Left hindlimb (tissue), 1 donor: ENCODE data around the gene KDM4F.
"Not testable (repeated sequence)": the region's sequence is repeated elsewhere in the genome, so short reads cannot be mapped to it uniquely, and the experiment has no call there.

Source experiments
- DNase-seq: peaks from one replicate; pipeline ENCODE4 v3.0.0-alpha.2; 2018

The KDM4F gene

DNA sequence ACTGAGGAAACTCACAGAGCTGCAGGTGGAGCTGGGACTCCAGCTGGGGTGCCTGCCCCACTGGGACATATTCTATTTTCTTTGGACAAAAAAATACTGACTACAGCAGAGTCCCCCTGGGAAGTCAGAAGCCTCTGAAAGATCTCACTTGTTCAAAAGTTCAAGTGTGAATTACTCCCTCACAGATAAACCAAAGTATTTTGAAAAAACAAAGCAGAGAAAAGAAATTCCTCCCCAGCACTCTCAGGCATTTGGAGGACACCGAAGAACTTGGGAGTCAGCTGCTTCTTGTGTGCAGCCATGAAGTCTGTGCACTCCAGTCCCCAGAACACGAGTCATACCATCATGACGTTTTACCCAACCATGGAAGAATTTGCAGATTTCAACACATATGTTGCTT lies at the start of gene KDM4F:
TSS of gene KDM4F (plus strand) at position 301 of the 400 bp plus-strand sequence.
- not testable (repeated sequence) for DNase-seq

GRCh38 chr11:95003716-95004115 lies 45.5 kb upstream of the KDM4F start:
- DNase-seq, result no peak

DNA sequence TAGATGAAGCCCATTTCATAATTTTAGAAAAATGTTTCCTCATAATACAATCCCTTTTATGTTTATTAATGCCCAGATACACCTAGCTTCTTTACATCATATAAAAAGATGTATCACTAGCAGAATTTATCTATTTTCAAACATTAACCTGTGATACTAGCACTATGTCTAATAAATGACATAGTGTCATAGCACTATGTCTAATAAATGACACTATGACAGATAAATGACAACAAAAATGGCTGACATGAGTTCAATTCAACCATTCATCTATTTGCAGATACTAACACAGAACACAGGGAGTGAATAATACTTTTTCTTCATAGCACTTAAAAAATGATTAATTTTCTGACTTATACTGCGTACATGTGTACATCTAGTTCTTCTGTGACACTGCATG lies 43.6 kb upstream of the KDM4F start:
- DNase-seq, result no peak

DNA sequence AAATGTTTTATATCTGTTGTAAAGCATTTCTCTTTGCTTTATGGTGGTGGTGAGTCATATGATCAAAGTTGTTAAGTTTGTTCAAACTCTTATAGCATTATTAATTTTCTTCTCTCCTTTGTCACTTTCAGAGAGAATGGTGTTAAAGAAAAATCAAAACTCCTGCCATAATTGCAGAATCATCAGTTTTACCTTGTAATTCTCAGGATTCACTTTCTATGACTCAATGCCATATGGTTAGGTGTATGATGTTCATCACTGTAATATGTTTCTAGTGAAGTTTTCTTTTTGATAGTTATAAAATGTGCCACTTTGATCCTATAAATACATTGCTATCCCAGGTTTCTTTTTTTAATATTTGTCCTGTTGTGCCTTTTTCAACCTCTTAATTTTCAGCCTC lies 37.8 kb upstream of the KDM4F start:
- no peak for DNase-seq

GRCh38 chr11:95014184-95014821 lies 34.9 kb upstream of the KDM4F start:
- DNase-seq, result no peak

- no peak for DNase-seq
These were observed 33.1 kb upstream of the KDM4F start for GRCh38 chr11:95016139-95016538.

DNA sequence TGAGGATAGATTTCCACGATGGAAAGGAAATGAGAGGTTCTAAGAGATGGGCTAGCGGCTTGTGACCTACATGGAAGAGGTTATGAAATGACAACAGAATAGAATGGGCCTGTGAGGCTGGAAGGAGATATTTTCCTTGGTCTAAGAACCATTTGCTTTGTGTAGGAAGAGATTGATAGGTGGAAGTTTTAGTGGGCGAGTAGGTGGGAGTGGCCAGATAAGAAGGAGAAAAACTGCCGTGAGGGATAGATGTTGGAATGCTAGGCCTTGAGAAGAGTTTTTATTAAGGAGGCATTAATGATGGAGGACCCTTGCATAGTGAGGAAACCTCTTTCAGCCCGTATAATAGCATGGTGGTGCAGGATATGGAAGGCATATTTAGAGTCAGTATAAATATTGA lies 27.8 kb upstream of the KDM4F start:
- not testable (repeated sequence) for DNase-seq

DNA sequence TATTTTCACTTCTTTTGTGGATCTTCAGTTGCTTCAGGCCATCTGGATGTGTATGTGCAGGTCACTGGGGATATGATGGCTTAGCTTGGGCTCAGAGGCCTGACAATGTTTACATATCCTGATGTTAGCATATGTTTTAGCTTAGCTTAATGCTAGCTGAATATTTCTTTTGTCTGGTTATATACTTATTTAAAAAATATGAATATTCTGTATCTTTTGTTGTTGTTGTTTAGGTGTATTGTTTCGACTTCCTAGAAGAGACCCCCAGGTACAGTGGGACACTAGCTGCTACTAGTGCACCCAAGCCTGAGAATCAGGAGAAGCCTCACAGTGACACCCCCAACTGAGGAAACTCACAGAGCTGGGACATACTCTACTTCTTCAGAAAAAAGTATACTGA lies 24.3 kb upstream of the KDM4F start, which contains the start of gene KDM4E:
TSS of gene KDM4E (plus strand) at position 301 of the 400 bp plus-strand sequence. CDS start 300 bp downstream, outside the sequence.
- DNase-seq, result no peak

DNA sequence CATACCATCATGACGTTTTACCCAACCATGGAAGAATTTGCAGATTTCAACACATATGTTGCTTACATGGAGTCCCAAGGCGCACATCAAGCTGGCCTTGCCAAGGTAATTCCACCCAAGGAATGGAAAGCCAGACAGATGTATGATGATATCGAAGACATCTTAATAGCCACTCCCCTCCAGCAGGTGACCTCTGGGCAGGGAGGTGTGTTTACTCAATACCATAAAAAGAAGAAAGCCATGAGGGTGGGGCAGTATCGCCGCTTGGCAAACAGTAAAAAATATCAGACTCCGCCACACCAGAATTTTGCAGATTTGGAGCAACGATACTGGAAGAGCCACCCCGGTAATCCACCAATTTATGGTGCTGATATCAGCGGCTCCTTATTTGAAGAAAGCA lies 23.6 kb upstream of the KDM4F start:
- DNase-seq, result not testable (repeated sequence)

- DNase-seq, result no peak
These were observed 20.9 kb upstream of the KDM4F start for GRCh38 chr11:95028357-95028756.

GRCh38 chr11:95033051-95033450 lies 16.2 kb upstream of the KDM4F start:
- no peak for DNase-seq

DNA sequence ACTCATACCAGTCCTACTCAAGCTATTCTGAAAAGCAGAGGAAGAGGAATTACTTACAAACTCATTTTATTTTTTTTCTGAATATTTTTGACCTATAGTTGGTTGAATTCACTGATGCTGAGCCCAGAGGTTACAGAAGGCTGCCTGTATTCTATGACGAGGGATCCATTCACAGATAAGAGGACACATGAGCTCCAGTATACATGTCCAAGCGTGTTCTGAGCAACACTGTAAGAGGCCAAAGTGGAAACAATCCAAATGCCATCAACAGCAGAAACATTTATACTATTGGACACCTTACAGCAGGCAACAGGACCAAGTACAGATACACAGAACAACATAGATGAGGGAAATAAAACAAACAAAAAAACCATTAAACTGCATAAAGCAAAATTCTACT lies 13.9 kb upstream of the KDM4F start:
- DNase-seq, result no peak

DNA sequence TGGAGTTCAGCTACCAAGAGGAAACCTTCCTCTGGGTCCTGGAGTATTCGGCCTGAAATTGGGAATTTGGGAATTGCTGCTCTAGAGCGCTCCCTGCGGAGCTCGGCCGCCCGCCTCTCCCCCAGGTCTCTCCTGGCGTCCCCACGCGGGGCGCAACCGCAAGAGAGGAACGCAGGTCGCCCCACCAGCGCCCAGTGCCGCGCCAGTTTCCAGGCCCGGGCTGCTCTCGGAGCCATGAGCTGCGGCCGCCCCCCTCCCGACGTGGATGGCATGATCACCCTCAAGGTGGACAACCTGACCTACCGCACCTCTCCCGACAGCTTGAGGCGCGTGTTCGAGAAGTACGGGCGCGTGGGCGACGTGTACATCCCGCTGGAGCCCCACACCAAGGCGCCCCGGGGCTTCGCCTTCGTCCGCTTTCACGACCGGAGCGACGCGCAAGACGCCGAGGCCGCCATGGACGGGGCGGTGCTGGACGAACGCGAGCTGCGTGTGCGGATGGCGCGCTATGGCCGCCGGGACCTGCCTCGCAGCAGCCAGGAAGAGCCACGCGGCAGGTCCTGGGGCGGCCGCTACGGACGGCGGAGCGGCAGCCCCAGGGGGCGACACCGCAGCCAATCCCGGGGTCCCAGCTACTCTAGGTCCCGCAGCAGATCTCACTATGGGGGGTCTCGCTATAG lies 11.7 kb upstream of the KDM4F start:
- DNase-seq, result not testable (repeated sequence)

- DNase-seq, result no peak
These were observed 7.0 kb upstream of the KDM4F start for GRCh38 chr11:95042239-95042638.

GRCh38 chr11:95042906-95043305 lies 6.3 kb upstream of the KDM4F start:
- no peak for DNase-seq

- no peak for DNase-seq
These were observed 5.2 kb upstream of the KDM4F start for GRCh38 chr11:95044010-95044409.

DNA sequence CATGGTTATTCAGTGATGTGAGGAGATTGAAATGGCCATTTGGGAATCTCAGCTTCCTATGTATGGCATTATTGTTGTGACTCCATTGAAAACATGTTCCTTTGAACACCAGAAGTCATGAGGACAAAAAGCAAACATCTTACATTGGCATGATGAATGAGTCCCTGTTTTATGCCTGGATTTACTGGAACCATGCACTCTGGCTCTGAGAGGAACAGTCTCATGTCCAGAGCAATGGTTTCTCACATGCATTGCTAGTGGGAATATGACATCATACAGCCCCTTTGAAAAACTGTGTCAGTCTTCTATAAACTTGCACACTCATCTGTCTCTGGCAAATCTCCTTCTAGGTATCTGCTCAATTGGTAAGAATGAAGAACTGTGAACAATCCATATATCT lies 3.4 kb upstream of the KDM4F start:
- DNase-seq, result no peak

DNA sequence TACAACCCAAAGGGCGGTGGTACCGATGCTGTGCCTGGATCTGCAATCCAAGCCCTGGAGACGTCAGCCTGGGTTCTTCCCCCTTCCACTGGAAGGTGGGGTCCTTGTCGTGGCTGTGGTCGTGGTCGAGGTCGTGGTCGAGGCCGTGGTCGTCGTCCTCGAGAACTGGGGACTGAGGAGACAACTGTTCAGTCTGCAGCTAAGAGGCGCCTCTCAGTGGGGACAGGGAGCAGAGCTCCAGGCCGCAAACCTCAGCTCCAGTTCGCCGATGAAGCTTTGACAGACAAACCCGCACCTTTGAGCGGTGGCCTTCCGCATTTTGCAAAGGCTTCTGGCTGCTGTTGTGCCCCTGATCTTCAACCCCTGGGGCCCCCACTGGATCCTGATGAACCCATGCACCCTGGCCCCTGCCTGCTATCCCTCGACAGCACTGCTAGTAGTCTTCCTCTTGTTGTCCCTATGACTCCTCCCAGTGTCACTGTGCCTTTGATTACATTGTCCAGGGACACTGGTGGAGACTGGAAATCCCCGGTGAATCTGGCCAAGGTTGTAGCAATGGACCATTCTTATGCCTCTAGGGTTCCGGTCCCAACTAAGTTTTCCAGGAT lies 1.5 kb downstream of the KDM4F start:
- DNase-seq, result no peak

- no peak for DNase-seq
These were observed 5.1 kb downstream of the KDM4F start for GRCh38 chr11:95054356-95054755.

DNA sequence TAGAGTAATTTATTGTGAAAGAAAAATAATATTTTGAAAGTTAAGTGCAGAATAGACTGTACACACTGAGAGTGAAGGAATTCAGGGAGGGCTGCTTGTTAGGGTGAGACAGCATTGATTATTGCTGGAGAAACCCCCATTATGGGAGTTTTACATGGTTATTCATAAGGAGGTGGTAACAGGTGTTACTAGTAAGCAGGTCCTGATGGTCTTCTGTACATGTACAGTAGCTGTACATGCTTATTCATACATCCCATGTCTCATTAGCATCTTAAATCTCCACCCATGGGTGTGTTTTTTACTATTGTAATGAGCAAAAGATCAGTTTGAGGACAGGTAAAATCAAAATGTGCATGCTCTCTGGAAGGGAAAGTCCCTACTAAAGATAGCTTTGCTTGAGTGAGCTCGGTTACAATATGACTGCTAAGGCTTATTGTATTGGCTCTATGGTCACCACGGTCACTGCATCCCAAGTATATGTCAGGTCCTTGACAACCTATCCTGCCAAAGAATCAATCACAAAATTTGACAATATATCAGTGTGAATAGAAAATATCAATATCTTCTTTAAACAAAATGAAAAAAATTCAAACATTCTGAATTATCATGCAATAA lies 6.2 kb downstream of the KDM4F start:
- DNase-seq, result no peak

DNA sequence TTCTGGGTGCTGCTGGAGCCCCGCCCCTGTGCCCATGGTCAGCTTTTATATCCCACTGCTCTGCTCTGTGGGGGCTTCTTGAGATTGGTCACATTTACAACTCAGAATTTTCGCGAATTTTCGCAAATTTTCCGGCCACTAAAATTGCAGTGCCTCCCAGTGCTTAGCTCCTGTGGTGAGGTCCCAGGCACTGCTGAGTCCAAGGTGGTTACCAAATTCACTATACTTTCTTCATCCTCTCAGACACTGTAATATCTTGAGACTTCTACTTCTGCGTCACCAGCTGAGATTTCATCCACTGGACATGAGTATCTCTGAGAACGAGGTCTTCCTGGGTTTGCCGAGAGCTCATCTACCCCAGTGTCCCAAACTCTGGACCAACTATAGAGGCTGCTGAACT lies 8.7 kb downstream of the KDM4F start:
- no peak for DNase-seq

GRCh38 chr11:95058621-95059020 lies 9.4 kb downstream of the KDM4F start:
- no peak for DNase-seq

DNA sequence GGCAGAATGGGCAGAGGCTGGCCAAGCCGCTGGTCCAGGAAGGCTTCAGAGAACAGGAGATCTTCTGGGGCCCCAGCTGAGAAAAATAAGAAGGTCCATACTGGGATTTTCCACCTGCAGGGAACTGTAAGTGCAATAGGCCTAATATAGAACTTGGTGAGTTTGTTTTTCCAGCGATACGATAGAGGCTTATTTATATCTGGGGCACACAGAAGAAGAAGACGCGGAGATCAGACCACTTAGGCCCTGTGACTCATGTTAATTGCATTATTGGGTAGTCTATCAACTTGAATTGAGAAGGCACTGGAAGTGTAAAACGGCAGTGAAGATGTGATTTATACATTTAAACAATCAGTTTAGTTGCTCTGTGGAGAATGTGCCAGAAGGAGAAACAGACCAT lies 9.8 kb downstream of the KDM4F start:
- no peak for DNase-seq

DNA sequence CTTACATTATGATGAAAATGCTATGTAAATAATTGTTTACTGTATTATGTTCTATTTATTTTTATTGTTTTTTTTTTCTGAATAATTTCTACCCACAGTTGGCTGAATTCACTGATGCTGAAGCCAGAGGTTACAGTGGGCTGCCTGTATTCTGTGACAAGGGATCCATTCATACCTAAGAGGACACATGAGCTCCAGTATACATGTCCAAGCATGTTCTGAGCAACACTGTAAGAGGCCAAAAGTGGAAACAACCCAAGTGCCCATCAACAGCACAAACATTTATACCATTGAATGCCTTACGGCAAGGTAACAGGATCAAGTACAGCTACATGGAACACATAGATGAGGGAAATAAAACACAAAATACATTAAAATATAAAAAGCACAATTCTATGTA lies 16.1 kb downstream of the KDM4F start:
- DNase-seq, result no peak
